GM11168 (cell line): ENCODE data around the gene SGMS1.
"Not testable (repeated sequence)": the region's sequence is repeated elsewhere in the genome, so short reads cannot be mapped to it uniquely, and the experiment has no call there.

Source experiments
- in situ Hi-C: fragments of 300-500 bp; cut with MboI; formaldehyde crosslinking; loops from one replicate; pipeline ENCODE4 v1.12.0; 2022; ENCODE audit warnings: low sequenced_read_pairs; ENCODE audit not compliant: unreplicated experiment

The SGMS1 gene

DNA sequence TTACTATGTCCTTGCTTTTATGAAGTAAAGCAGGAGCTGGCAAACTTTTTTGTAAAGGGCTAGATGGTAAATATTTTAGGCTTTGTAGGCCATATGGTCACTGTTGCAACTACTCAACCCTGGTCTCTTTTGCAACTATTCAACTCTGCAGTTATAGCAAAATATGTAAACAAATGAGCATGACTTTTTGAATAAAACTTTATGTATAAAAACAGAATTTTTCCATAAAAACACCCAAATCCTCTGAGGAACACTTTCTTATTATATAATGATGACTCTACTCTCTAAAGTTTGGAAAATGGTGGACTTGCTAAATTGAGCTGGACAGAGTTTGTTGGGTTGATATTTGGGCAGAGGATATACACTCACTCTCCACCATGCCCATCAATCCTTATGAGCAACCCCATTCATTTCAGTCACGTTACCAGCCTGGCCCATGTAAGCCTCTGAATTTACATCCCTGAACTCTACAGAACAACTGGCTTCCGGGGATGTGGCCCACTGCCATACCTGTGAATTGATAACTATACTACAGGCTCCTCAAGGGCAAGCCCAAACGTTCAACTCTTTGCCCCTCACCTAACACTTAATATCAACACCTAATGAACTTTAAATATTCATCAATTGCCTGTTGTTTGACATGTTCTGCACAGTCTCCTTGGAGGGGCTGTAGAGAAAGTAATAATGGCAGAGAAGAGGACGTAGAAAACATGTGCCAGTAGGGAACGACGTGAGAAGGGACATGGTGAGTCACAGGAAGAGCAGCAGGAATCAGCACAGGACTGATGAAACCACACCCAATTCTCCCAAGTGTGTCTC lies 37.6 kb downstream of the SGMS1 start:
- in situ Hi-C loops = no loop called here

DNA sequence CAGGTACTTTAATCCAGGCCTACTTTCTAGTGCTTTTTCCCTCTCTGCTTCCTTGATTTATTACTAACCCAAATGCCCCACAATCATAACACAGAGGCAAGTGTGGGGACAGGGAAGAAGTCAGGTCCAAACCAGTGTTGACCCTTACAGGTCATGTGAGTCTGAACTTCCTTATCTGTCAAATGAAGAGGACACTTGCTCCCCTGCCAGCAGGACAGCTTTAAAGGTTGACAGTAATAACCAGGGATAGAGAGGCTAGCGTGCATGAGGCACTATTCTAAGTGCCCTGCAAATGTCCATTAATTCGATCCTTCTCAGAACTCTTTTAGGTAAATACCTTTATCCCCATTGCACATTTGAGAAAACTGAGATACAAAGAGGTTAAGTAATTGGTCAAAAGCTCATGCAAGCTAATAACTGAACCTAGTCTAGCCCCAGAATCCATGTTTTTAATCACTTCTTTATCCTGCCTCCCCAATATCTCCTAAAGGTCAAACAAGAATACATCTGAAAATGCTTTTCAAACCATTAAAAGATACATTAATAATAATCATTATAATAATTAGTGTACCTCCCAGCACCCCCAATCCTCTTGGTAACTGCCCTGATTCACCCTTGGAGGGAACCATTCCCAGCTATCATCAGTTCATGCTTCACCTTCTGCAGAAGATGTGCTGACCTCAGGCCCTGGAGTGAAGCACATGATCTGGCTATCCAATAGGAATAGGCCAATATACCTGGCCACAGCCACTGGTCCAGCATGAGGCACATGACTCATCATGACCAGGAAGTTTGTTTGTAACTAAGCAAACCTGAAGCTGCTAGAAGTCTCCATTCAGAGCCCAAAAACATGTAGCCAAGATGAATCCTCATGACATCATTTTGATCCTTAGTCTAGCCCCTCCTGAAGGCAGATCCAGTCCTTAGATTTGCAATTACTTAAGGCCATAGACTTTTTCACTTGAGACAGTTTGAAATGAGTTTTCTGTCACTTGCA lies 40.7 kb downstream of the SGMS1 start:
- in situ Hi-C loops = no loop called here

DNA sequence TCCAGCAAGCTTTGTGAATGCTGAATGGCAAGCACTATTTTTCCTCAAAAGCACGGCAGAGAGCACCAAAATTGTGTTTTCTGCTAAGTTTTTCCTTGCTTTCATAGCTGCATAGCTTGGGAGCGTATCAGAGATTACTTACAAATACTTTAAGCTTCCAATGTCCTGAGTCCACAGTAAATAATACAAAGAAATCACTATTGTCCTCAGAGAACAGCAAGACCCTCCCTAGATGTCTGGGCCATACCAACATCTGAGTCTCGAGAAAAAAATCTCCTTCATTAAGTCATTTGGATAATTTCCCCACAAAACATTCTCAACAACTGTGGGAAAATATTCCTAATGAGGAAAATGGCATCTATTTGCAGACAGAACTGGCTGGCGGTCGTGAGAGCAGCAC lies 41.7 kb downstream of the SGMS1 start:
- in situ Hi-C loops = no loop called here

DNA sequence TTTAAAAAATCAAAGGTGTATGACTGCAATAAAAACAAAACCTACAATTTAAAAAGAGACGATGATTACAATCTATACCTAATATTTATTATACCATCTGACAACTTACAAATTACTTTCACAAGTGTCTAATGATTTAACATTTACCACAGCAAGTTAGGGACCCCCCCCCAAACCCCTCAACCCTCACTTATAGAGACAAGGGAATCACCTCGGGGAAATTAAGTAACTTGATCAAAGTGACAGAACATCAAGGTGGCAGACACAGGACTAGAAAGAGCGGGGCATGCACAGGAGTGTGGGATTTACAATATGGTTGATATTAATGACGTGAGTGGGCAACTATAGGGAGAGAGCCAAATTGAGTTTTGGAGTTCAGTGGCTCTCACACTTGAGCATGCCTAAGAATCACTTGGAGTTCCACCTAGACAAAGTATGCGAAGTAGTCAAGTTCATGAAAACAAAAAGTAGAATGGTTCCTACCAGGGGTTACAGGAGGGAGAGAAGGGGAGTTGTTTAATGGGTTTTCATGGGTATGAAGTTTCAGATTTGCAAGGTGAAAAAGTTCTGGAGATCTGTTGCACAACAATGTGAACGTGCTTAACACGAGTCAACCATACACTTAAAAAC lies 43.4 kb downstream of the SGMS1 start:
- in situ Hi-C loops = no loop called here

DNA sequence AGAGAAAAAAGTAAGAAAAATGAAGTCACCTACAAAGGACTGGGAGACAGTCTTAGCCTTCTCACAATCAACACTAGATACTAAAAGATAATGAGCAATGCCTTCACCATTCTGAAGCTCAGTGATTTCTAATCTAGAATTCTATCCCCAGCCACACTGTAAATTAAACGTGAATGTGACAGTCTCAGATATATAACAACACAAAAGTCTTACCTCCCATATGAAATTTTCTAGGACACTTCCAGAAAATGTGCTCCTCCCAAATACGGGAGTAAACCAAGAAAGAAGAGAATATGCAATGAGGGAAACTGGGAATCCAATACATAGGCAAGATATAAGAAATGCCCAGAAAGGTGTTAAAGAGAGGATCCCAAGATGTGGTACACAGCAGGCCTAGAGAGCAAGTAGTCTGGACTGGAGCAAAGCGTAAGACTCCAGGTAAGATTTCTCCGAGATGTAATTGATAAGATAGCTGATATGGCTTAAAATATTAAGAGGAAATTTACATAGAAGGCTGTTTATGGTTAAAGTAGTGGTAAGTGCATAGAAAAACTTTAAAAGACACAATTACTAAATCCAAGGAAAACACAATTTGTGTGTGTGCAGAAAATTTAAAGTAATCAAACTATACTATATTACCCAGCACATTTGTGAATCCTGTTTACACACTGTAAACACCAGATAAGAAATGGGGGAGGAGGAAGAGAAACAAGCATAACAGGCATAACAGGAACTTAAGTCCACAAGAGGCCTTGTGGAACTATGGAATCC lies 44.1 kb downstream of the SGMS1 start:
- in situ Hi-C loops = no loop called here

DNA sequence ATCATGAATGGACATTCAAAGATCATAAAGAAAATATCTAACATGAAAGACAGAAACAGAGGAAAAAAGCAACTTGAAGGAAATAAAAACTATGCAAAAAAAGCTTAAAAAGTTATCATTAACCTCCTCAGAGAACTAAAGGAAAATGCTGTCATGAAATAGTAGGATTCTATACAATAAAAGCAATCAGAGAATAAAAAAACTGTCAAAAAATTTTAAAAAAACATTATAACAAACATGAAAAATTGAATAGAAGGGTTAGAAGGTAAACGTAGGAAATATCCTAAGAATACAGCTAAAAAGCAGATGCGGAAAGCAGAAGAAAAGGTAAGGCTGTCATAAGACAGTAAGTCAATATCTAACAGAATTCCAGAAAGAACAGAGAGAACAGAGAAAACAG lies 44.8 kb downstream of the SGMS1 start:
- in situ Hi-C loops = no loop called here

DNA sequence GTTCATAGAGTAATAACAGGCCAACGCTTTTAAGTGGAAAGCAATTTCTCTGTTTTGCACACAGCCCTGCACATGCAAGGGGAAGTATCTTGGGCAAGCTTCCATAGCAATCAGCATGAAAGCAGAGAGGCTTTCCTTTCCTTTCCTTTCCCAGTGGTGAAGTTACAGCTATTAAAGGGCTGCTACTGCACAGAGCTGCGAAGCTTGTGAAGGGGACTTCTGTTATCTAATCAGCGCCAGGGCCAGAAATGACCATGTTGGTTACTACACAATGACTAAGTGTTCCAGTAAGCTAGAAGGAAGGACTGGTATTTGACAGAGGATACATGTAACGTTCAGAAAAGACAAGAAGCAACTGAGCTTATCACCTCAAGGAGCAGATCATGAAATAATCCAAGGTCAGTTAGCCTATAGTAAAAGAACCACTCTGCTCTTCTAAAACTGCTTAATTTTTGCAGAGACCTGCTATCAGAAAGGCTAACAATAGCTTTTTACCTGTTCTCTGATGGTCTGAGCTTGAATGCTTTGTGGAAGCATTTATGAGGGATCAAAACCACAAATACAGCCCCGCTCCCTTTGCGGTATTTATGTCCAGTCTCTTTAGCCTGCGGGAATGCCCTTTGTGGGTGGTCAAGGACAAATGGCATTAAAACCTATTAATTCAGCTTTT lies 45.9 kb downstream of the SGMS1 start:
- in situ Hi-C loops = no loop called here

DNA sequence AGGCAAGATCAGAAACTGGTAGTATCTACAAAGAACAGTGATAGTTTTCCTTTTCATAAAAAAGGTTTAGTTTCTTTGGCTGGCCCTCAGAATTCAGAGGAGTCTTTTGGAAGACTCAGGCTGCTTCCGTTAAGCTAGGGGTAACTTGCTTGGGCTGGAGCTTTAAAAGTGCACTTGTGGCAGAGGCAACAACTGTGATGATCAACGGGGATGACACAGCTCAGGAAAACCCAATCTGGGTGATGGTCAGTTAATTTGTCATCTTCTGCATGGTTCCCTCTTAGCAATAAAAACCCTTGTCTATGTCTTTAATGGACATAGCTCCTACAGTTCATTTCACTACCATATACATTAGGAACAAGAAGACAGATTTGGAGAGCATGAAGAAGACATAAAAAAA lies 46.7 kb downstream of the SGMS1 start:
- in situ Hi-C loops = no loop called here

DNA sequence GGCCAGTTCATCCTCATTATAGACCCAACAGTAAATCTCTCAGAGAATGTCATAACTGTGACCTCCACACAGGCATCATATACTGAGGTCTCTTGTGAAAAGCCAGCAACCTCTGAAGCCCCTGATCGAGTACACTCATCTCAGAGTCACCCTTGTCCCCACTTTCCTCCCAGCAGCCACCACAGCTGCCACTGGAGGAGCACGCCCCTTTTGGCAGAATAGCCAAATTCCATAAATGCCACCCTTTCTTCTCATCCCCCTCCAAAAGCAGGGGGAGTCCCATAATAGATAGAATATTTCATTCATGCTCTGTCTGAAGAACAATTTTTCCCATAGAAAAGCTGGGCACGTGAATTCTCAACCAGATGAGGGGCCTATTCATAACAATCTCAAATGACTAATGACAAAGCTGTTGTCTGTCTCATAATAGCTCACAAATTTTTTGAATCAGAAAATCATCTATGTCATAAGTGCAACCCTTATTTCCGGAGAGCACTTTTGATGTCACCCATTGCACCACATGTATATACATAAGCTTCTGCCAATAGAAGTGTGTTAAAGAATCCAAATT lies 47.4 kb downstream of the SGMS1 start:
- in situ Hi-C loops = no loop called here

DNA sequence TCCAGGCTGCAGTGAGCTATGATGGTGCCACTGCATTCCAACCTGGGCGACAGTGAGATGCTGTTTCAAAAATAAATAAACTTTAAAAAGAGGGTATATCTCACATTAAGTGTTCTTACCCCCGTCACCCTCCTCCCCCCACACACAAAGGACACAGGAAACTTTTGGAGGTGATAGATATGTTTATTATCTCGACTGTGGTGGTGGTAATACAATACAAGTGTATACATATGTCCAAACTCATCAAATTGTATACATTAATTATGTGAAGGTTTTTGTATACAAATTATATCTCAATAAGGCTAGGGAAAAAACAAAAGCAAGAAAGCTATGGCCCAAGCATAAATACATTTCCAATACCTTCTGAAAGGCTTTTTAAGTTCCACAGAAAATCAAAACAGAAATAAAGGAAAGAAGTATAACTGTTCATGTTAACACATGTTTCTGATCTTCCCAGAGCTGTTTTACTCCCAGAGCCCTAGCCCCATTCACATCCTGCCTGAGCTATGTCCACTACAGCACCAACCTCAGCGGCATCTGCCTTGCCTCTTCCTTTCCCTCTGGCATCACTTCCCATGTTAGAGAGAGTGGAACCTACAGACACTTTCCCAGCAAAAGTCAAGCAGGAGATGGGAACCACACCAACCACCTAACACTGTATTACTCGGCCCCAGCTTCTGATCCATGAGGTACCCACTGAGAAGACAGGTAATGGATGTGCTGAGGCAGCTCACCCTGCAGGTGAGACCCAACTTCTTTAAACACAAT lies 48.1 kb downstream of the SGMS1 start:
- in situ Hi-C loops = no loop called here

DNA sequence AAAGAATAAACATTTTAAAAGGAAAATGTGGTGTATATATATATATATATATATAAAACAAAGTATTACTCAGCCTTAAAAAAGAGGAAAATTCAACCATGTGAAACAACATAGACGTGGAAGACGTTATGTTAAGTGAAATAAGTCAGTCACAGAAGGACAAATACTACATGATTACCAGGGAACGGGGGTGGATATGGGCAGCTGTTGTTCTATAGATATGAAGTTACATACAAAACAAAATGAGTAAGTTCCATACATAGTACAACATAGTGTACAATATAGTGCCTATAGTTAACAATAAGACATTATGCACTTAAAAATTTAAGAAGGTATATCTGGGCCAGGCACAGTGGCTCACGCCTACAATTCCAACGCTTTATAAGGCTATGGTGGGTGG lies 48.8 kb downstream of the SGMS1 start:
- in situ Hi-C loops = no loop called here

DNA sequence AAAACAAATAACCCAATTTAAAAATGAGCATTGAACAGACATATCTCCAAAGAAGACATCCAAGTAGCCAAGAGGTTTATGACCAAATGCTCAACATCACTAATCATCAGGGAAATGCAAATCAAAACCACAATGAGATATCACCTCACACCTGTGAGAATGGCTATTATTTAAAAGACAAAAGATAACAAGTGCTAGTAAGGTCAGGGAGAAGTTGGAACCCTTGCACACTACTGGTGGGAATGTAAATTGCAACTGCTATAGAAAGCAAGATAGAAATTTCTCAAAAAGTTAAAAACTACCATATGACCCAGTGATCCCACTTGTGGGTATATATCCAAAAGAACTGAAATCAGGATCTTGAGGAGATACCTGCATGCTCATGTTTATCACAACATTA lies 49.5 kb downstream of the SGMS1 start:
- in situ Hi-C loops = no loop called here

DNA sequence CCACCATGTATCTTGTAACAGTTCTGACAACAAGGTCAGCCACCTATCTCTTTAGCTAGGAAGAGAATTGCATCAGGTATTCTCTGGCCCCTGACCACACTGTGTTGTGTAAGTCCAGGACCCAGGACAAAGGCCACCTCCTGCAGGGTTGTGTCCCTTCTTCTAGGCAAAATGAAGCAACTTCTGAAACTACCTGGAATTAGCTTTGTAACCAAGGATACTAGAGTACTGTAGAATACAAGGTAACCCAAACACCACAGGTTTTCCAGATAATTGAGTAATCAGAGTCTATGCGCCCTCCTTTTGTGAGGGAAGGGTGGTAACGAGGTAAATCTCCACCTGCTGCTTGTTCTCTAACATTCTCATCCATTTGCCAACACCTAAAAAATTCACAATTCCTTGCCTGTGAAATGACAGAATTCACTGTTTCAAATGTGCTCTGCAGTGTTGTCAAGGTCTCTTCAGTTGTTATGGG lies 51.7 kb downstream of the SGMS1 start:
- in situ Hi-C loops = no loop called here

DNA sequence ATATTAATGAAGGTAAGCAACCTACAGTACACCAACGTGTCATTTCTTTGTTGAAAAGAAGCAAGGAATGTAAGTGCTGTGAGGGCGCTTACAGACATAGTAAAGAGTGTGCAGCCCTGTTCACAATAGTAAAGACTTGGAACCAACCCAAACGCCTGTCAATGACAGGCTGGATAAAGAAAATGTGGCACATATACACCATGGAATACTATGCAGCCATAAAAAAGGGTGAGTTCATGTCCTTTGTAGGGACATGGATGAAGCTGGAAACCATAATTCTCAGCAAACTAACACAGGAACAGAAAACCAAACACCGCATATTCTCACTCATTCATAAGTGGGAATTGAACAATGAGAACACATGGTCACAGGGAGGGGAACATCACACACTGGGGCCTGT lies 55.0 kb downstream of the SGMS1 start:
- in situ Hi-C loops = not testable (repeated sequence)

DNA sequence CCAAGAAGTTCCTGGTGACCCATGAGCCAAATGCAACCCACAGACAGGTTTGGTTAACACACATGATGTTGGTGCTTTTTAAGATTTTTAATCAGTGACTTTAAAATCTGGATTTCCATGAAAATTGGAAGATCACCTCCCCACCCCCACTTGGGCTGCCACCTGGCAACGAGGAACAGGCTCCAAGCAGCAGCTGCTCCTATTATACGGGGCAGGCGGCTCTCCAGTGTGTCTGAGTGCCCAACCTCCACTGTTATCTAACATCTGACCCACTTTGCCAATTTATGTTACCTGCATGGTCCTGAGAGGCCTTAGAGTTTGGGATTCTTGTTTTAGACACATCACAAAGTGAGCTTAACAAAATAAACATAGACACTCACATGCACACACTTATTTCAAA lies 56.4 kb downstream of the SGMS1 start:
- in situ Hi-C loops = no loop called here

DNA sequence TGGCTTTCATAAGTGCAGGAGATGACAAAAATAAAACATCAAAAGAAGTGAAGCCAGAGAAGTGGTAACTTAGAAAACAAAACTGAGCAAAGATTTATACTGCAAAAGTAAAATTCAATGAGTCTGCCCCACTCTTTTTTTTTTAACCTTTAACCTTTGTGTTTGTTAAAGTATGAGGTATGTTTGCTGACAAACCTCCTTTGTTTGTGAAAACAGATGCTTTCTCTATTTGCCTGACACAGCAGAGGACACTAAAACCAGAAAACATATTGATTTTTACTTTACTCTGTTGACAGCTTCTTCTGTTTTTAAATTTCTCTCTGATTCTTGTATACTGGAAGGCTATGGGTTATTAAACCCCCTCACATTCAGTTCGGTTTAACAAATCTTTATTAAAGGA lies 57.6 kb downstream of the SGMS1 start:
- in situ Hi-C loops = no loop called here

DNA sequence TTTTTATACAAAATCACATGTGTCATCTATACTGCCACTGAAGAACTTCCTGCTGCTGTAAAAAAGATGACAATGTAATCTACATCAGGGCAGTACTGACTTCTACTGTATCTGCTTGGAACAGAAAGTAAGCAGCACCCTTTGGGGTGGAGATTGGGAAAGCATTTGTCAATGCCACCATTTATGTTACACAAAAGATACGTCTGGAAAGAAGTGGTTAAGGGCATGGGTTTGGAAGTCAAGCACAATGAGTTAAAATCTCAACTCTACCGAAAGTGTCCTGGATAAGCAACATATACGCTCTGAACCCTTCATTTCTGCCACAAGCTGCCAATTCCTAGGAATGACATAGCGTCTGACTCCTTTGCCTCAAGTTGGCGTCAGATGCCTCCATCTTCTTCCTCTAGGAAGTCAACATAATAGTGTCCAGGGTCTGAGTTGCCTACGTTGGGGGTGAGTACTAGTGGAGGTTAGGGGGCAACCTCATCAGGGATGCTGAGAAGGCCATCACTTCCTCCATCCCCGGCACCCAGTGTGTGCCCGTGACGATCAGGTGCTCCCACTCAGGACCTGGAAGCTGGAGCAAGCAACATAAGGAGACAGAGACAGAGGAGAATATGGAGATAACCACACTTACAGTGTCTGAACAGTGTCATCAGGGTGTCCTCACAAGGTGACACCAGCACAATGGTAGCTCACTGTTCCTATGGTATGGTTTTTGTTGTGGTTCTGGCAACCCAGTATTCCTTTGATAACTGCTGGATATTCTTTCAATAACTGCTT lies 58.3 kb downstream of the SGMS1 start:
- in situ Hi-C loops = no loop called here

DNA sequence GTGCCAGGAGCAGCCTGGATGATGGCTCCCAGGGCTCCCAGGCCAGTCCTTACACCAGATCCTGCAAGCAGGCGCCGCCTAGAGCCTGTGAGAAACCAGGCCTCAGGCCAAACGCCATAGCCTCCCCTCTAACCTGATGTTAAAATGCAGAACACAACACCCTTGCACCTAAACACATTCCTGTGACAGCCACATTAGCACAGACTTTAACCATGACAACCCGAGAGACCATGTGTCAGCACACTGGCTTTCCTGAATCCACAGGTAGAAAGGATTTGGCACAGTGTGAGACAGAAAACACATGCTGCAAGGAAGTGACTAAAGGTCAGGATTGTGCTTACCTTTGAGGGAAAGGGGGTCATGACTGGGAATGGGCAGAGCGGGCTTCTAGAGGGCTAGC lies 59.9 kb downstream of the SGMS1 start:
- in situ Hi-C loops = no loop called here
